DOHH2 (cell line): ENCODE results near the gene CCDC12.

Experiments
- H3F3A ChIP-seq: fragments of 200-600 bp; sonication (generic), shearing (Covaris generic); 2 replicates; pipeline ENCODE4 v1.6.0; 2016; ENCODE audit warnings: antibody characterized with exemption, mild to moderate bottlenecking; ENCODE audit not compliant: control insufficient read depth, insufficient read depth
- H3K27ac ChIP-seq: fragments of 200-600 bp; sonication (generic); 2 replicates; pipeline ENCODE4 v1.5.1; 2014; ENCODE audit warnings: low read depth, mild to moderate bottlenecking, low read length, moderate library complexity
- H3K27me3 ChIP-seq: fragments of 200-600 bp; sonication (generic); 2 replicates; pipeline ENCODE4 v1.6.1; 2014; ENCODE audit warnings: mild to moderate bottlenecking, low read length, mixed read lengths; ENCODE audit not compliant: control insufficient read depth
- H3K36me3 ChIP-seq: fragments of 200-600 bp; sonication (generic); 2 replicates; pipeline ENCODE4 v1.6.1; 2014; ENCODE audit warnings: mild to moderate bottlenecking, low read length, moderate library complexity, mixed read lengths; ENCODE audit not compliant: control insufficient read depth
- H3K4me1 ChIP-seq: fragments of 200-600 bp; sonication (generic); 2 replicates; pipeline ENCODE4 v1.6.1; 2014; ENCODE audit warnings: mild to moderate bottlenecking, low read length, mixed read lengths; ENCODE audit not compliant: control insufficient read depth
- H3K4me2 ChIP-seq: fragments of 200-600 bp; sonication (generic); 2 replicates; pipeline ENCODE4 v1.6.0; 2014; ENCODE audit warnings: mild to moderate bottlenecking, low read length, moderate library complexity
- H3K4me3 ChIP-seq: fragments of 200-600 bp; sonication (generic); 2 replicates; pipeline ENCODE4 v1.5.1; 2014; ENCODE audit warnings: mild to moderate bottlenecking, low read length, mixed read lengths
- H3K79me2 ChIP-seq: fragments of 200-600 bp; sonication (generic); 2 replicates; pipeline ENCODE4 v1.6.1; 2014; ENCODE audit warnings: mild to moderate bottlenecking, low read length, mixed read lengths; ENCODE audit not compliant: control insufficient read depth
- H3K9me2 ChIP-seq: fragments of 200-600 bp; sonication (generic); replicated peaks from 2 replicates; pipeline ENCODE4 v1.6.1; 2014; ENCODE audit warnings: mild to moderate bottlenecking, low read length, mixed read lengths; ENCODE audit not compliant: control insufficient read depth
- H3K9me3 ChIP-seq: fragments of 200-600 bp; sonication (generic); 2 replicates; pipeline ENCODE4 v1.6.1; 2014; ENCODE audit warnings: antibody characterized with exemption, low read length, mixed read lengths; ENCODE audit not compliant: control insufficient read depth, insufficient read depth
- H4K20me1 ChIP-seq: fragments of 200-600 bp; sonication (generic); 2 replicates; pipeline ENCODE4 v1.6.0; 2014; ENCODE audit warnings: low read depth, mild to moderate bottlenecking, antibody characterized with exemption, low read length, moderate library complexity; ENCODE audit not compliant: control insufficient read depth, insufficient read depth
- CTCF ChIP-seq: fragments of 200-600 bp; sonication (generic); IDR thresholded peaks from one replicate; pipeline ENCODE4 v1.5.1; 2014; ENCODE audit warnings: antibody characterized with exemption, mild to moderate bottlenecking, low read depth, low read length; ENCODE audit not compliant: poor library complexity, severe bottlenecking
- EZH2phosphoT487 ChIP-seq: fragments of 200-600 bp; sonication (generic); IDR thresholded peaks from 2 replicates; pipeline ENCODE4 v1.6.1; 2017; ENCODE audit warnings: borderline replicate concordance, mild to moderate bottlenecking, antibody characterized with exemption, low read length, moderate library complexity, mixed read lengths

Gene CCDC12

GRCh38 chr3:47006145-47006651, 29.7 kb upstream of the CCDC12 start:
- Histone ChIP-seq H4K20me1 (no peaks in the 10 kb centered on the region), H3F3A (no peaks in the 10 kb centered on the region; the same call in 1 of the 2 replicates), H3K27ac (no peak overlapping the region), H3K4me2 (no peak overlapping the region), H3K4me1 (peaks cover 19% of the 10 kb centered on the region), H3K9me2 (no peaks in the 10 kb centered on the region), H3K4me3 (no peak overlapping the region), H3K9me3 (no peaks in the 10 kb centered on the region), H3K79me2 (no peaks in the 10 kb centered on the region), H3K27me3 (no peaks in the 10 kb centered on the region), H3K36me3 (peaks cover 38% of the 10 kb centered on the region)
- TF ChIP-seq CTCF (no peak), EZH2phosphoT487 (no peak)

GRCh38 chr3:47005212-47006144, 28.9 kb upstream of the CCDC12 start:
- no peaks in the 10 kb centered on the region; the same call in 1 of the 2 replicates for H3F3A ChIP-seq
- TF ChIP-seq EZH2phosphoT487 (no peak), CTCF (no peak)
- no peak overlapping the region for H3K4me3 ChIP-seq
- no peaks in the 10 kb centered on the region for H3K27me3 ChIP-seq
- no peaks in the 10 kb centered on the region for H3K79me2 ChIP-seq
- peaks cover 19% of the 10 kb centered on the region for H3K4me1 ChIP-seq
- no peaks in the 10 kb centered on the region for H4K20me1 ChIP-seq
- H3K9me3 ChIP-seq = no peaks in the 10 kb centered on the region
- H3K4me2 ChIP-seq = no peak overlapping the region
- H3K36me3 ChIP-seq = peaks cover 44% of the 10 kb centered on the region
- no peaks in the 10 kb centered on the region for H3K9me2 ChIP-seq
- no peak overlapping the region for H3K27ac ChIP-seq

GRCh38 chr3:47004369-47005211, 28.0 kb upstream of the CCDC12 start:
- Histone ChIP-seq H3K4me2 (no peak overlapping the region), H3K9me2 (no peaks in the 10 kb centered on the region), H3K4me3 (no peak overlapping the region), H4K20me1 (no peaks in the 10 kb centered on the region), H3K27ac (no peak overlapping the region), H3K79me2 (no peaks in the 10 kb centered on the region), H3F3A (no peaks in the 10 kb centered on the region; the same call in 1 of the 2 replicates), H3K36me3 (peaks cover 46% of the 10 kb centered on the region), H3K27me3 (no peaks in the 10 kb centered on the region), H3K4me1 (peaks cover 11% of the 10 kb centered on the region), H3K9me3 (no peaks in the 10 kb centered on the region)
- no peak for TF ChIP-seq CTCF
- no peak for TF ChIP-seq EZH2phosphoT487
